Head of caudate nucleus (tissue), 42 donors: ENCODE results near the gene MRGPRG.
A peak's percentile ranks its signal among the peaks of the same experiment; 100 is the strongest.

Experiments used
- DNase-seq, 42 donors: peaks; one replicate each; pipeline versions ENCODE4 v3.0.0 to v3.0.0-alpha.2; 2020 to 2021; ENCODE audit warnings: mixed read lengths in 7 of 42
- intact Hi-C: fragments of 100-400 bp; cut with DNase I; formaldehyde crosslinking; loops from one replicate; pipeline ENCODE4 v1.15.0; 2022

The MRGPRG gene

DNA sequence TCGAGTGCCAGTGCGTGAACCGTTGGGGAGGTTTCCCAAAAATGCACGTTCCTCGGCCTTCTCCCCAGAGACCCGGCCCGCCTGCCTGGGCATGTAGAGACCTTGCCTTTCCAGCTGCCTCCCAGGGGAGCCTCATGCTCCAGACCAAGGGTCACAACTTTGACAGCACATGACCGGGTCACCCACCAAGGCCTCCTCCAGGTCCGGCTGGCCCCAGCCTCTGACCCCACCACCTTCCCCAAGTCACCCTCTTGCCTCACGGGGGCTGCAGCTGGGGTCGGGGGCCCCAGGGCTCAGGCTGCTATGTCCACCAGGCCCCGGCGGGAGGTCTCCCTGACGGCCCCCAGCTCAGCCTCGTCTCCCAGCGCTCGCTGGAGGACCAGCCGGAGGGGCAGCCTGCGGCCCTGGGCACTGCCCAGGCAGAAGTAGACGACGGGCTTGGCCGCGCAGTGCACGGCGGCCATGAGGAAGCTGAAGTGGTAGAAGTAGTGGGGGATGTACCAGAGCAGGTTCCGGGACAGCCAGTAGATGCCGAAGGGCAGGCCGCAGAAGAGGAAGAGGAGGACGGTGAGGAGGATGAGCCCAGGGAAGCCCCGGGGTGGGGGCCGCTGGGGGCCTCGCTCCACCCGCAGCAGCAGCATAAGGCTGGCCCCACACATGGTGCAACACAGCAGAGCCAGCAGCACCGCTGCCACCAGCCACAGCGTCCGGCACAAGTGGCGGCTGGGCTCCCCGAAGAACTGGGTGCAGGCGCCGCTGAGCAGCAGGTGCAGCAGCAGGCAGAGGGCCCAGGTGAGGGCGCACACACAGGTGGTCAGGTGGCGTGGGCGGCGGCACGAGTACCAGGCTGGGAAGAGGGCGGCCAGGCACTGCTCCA, 9.2 kb upstream of the MRGPRG start:
- intact Hi-C loops = loop anchor here (10.0 kb wide), 1 partner anchor 193 kb away; no protein-coding TSS in a partner anchor
- DNase-seq = peak in 3 of 42 donors; percentile 11 to 37 (median 25)

- intact Hi-C loops = loop anchor here (10.0 kb wide), 1 partner anchor 192 kb away; no protein-coding TSS in a partner anchor
These were observed 8.4 kb upstream of the MRGPRG start for GRCh38 chr11:3226846-3227567.

GRCh38 chr11:3225826-3226750, 7.5 kb upstream of the MRGPRG start:
- intact Hi-C loops = loop anchor here (10.0 kb wide), 1 partner anchor 191 kb away; no protein-coding TSS in a partner anchor
- peak in 9 of 42 donors; percentile 1 to 41 (median 19) for DNase-seq

More at GRCh38 chr11:3226846-3227567, 8.4 kb upstream of the MRGPRG start:
- peak in 5 of 42 donors; percentile 9 to 33 (median 26) for DNase-seq

DNA sequence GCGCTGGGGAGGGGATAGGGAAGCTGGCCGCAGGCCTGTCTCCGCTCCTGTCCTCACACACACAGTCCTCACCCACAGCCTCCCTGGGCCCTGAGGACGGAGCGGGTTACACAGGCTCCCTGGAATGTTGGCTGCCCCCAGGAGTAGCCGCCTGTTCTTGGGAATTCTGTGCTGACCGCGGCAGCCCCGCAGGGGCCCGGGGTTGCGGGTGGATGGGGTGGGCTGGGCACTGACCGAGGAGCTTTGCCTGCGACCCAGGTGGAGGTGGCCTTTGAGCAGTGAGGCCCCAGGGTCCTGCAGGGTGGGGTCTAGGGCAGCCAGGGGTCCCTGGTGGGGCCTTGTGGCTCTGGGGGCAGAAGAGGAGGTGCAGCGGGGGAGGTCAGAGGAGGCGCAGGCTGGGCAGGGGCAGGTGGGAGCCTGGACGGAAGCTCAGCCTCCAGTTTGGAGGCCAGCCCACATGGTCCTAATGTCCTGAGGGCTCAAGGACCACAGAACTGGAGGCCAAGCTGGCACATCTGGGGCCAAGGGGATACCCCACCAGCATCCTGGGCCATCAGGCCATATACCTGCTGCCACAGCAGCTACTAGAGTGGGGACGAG, 6.6 kb upstream of the MRGPRG start:
- DNase-seq = peak in 6 of 42 donors; percentile 2 to 26 (median 12)
- intact Hi-C loops = loop anchor here (10.0 kb wide), 1 partner anchor 190 kb away; no protein-coding TSS in a partner anchor

DNA sequence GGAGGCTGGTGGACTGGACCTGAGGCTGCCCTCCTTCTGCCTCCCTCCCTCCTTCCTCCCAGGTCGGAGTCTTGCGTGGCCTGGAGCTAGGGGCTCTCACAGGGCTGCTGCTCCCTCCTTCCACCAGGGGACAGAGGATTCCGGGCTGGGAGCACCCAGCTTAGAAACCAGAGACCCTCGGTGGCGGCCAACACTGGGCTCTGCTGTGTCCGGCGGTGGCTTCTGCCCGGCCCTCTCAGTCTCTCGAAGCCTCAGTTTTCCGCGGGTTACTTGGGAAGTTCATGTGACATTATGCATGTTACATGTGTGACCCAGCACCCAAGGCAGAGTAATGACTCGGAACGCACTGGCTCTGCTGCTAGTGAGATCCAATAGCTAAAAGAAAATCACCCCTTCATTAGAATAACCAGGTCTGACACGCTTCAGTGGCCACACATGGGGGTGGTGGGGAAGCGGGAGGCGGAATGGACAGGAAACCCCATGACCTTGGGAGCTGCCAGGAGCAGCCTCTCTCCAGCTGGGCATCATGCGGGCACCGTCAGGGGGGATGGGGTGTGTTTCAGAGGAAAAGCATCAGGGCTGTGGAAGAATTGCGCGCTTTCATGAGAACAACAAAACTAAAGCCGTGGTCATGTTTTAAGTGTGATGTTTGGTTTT, 5.9 kb upstream of the MRGPRG start:
- DNase-seq = peak in 6 of 42 donors; percentile 4 to 37 (median 21)
- intact Hi-C loops = loop anchor here (10.0 kb wide), 1 partner anchor 190 kb away; no protein-coding TSS in a partner anchor

GRCh38 chr11:3223932-3224381, 5.3 kb upstream of the MRGPRG start:
- peak in 4 of 42 donors; percentile 0 to 10 (median 4) for DNase-seq
- intact Hi-C loops = loop anchor here (10.0 kb wide), 1 partner anchor 189 kb away; no protein-coding TSS in a partner anchor

DNA sequence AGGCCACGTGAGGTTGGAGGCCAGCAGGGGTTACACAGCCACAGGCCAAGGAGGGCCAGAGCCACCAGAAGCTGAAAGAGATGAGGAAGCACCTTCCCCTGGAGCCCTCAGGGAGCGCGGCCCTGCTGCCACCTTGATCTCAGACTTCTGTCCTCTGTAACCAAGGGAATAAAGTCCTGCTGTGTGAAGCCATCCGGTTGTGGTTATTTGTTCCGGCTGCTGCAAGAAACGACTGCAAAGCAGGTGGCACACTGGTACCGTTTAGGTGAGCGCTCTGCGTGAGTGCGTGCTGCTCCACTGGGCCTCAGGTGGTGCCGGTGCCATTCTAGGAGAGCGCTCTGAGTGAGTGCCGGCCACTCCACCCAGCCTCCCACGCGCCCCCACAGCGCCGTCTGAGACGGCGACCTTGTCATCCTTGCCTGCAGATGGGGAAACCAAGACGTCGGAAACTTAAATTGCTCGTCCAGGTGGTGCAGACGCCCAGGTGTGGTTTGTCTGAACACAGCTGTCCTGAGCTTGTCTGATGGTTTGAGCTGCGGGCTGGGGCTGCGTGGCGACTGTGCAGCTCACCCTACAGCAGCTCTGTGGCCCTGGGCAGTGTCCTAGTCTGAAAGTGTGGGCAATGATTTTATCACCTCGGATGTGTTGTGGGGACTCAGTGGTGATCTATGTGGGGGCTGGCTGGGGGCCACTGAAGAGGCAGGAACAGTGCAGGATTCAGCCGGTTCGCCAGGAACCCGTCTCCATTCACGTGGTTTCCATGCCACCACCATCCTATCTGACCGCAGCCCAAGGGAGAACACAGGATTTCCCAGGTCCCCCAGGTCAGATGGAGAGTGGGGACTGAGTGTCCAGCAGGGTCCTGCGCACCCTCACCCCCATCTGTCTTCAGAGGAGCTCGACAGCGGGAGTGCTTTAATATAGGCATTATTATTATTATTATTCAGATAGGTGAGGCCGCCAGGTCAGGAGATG, 4.6 kb upstream of the MRGPRG start:
- peak in 4 of 42 donors; percentile 1 to 14 (median 9) for DNase-seq
- intact Hi-C loops = loop anchor here (10.0 kb wide), 1 partner anchor 188 kb away; no protein-coding TSS in a partner anchor

GRCh38 chr11:3222003-3222855, 3.6 kb upstream of the MRGPRG start:
- DNase-seq = peak in 6 of 42 donors; percentile 1 to 33 (median 12)
- intact Hi-C loops = loop anchor here (10.0 kb wide), 1 partner anchor 187 kb away; no protein-coding TSS in a partner anchor

DNA sequence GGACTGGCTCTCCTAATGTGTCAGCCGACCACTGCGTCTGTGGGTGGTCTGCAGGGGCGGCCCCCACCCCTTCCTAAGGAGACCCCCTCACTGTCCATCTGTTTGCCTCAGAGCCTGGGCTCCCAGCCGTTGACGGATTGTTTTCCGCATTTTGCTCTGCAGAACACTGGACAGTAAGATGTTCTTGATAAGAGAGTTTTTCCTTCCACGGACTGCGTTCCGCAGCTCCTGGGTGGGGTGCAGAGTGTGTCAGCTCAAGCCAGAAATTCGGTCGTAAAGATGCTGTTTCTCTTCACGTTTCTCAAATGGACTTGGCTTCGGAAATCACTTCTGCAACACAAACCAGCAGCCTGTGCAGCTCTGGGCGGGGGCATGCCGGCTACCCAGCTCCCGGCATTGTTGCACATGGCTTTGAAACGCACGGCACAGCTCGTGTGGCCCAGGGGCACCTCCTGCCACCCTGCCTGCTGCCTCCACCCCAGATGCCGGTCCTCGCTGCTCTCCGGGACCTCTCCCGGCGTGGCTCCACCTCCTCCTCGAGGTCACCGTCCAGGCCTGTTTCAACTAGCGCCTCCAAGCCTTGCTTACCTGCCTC, 2.9 kb upstream of the MRGPRG start:
- intact Hi-C loops = loop anchor here (10.0 kb wide), 1 partner anchor 187 kb away; no protein-coding TSS in a partner anchor
- peak in 9 of 42 donors; percentile 1 to 24 (median 6) for DNase-seq

GRCh38 chr11:3220521-3221407, 2.2 kb upstream of the MRGPRG start:
- intact Hi-C loops = loop anchor here (10.0 kb wide), 1 partner anchor 186 kb away; no protein-coding TSS in a partner anchor
- DNase-seq = peak in 9 of 42 donors; percentile 1 to 25 (median 8)

DNA sequence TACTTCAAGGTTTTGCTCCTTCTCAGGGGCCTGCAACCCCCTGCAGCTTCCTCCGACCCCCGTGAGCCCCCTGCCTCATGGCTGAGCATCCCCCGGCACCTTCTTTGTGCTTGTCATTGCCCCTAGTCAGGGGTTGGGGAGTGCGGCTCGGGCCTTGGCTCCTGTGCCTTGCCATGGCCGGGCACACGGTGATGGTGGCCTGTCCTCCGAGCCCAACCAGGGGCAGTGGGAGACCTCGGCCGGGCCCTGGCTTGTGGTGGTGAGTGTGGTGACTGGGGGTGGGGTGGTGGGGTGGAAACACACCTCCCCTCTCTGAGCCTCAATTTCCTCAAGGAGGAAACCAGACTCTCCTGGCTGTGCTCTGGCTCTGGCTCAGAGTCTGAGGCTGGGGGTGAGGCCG, 1.5 kb upstream of the MRGPRG start:
- peak in 3 of 42 donors; percentile 5 to 15 (median 12) for DNase-seq
- intact Hi-C loops = loop anchor here (10.0 kb wide), 1 partner anchor 185 kb away; no protein-coding TSS in a partner anchor

- intact Hi-C loops = loop anchor here (5.0 kb wide), 1 partner anchor 107 kb away; no protein-coding TSS in a partner anchor
- DNase-seq = peak in 6 of 42 donors; percentile 1 to 19 (median 2)
These were observed 774 bp upstream of the MRGPRG start for GRCh38 chr11:3219281-3219892.
